ENCODE data around the gene PRUNE2.

PRUNE2 gene

GRCh38 chr9:76732341-76732958 lies 173.5 kb downstream of the PRUNE2 start:
- DNase-seq (ENCODE audit: low read depth in 2 of 2) = no peak

- no peak for DNase-seq (ENCODE audit: low read depth in 2 of 2)
Observed at GRCh38 chr9:76730801-76731200, 175.1 kb downstream of the PRUNE2 start.

DNA sequence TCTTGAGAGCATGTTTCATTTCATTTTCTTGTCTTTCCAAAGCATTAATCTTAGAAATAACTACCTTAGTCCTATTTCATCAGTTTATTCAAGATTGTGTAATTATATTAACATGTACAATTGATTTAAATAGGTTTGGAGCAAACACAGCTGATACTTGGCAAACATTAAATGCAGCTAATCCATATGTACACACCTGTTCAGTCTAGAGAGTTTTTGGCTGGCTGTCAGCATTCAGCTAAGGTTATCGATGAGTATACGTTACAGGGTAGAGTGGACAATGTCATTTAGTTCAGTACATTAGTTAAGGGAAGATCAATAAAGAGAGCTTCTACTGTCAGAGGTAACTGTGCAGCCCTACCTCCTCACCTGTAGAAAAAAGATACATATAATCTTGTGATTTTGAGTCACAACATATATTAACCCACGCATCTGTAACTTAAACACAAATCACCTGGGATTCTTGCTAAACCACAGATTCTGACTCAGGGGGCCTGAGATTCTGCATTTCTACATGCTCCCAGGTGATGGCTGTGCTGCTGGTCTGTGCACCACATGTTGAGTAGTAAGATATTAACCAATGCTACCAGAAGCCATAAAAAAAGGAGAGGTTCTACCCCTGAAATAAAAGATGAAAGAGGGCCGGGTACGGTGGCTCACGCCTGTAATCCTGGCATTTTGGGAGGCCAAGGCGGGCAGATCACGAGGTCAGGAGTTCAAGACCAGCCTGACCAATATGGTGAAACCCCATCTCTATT lies 175.8 kb downstream of the PRUNE2 start:
- no peak for DNase-seq (ENCODE audit: low read depth in 2 of 2)

DNA sequence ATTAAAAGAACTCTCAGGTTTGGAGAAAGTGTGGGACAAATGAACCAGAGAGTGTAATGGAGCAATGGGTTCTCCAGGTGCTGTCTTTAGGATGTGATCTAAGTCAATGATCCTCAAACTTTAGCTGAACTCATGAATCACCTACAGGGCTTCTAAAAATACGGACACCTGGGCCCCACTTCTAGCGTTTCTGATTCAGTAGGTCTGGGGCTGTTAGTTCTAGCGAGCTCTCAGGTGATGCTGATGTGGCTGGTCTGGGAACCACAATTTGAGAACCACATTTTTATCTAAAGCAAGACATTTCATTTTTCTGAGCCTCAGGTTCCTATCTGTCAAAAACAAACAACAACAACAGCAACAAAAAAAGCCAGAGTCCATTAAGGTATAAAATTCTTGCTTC lies 176.8 kb downstream of the PRUNE2 start:
- DNase-seq (ENCODE audit: low read depth in 2 of 2) = no peak

- no peak for DNase-seq (ENCODE audit: low read depth in 2 of 2)
Observed at GRCh38 chr9:76725885-76726284, 180.0 kb downstream of the PRUNE2 start.

DNA sequence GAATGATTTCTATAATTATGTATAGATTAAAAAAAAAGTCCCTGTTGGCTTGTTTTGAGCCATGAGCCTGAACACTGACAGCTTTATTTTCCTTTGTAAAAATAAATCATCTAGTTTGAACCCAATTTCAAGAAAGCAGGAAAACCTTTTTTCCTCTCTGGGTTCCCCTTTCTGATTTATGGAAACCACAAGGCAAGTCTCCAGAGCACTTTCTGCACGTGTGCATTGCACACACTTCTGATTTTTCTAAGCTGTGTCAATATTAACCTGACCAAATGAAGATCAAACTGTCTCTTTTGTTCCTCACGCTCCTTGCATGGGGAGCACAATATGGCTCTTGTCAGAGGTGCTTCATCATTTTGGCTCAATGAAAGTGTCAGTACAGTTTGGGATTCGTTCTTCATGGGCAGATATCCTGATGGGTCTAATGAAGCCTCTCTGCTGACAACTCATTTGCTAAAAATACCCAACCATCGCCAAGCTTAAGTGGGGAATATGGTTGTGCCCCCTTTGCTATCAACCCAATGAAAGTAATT lies 180.8 kb downstream of the PRUNE2 start:
- no peak for DNase-seq (ENCODE audit: low read depth in 2 of 2)

DNA sequence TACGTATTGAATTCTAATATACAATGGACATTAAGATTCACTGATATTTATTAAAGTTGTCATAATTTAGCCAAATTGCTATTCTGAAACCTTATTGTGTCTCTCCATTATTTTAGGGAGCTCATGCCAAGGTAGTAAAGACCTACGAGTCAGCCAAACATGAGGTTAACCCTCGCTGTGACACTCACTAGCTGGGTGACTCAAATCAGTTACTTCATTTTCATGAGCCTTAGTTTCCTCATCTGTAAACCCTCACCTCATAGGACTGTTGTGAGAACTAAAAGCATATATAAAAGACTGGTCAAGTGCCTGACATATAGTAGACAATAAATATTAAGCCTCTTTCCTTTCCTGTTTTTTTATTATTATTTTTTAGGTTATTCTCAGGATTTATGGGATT lies 185.7 kb downstream of the PRUNE2 start:
- no peak for DNase-seq (ENCODE audit: low read depth in 2 of 2)

DNA sequence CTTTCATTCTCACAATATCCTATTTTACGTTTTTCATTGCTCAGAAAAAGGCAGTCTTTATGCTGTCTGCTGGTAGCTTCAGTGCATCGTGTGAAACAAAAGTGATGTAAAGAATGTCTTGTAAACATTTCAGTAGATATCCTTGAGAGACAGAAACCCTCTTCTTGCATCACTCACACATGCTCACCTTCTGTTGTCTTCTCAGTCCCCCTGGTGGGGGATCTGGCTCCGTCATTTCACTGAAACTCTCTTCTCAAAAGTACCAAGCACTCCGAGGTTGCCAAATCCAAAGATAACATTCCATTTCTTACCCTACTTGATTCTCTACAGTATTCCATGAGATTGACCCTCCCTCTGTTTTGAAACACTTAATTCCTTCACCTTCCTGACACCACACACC lies 187.7 kb downstream of the PRUNE2 start:
- no peak for DNase-seq (ENCODE audit: low read depth in 2 of 2)

- no peak for DNase-seq (ENCODE audit: low read depth in 2 of 2)
Observed at GRCh38 chr9:76717613-76718012, 188.3 kb downstream of the PRUNE2 start.

DNA sequence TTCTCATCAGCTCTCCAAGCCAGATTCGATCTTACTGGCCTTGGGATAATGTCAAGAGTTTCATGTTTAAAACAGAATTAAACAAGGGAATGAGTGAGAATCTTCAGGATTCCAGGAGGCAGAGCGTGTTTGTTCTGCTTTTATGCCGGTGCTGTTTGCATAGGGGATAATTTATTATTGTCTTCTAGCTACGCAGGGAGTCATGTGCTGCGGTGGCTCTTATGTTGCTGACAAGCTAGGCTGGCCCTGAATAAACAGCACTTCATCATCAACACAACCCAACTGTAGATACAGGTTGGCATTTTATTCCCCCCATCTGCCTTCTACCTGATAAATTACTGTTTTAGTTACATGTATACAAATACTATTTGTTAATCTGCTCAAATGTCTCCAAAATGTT lies 188.7 kb downstream of the PRUNE2 start:
- DNase-seq (ENCODE audit: low read depth in 2 of 2) = no peak

DNA sequence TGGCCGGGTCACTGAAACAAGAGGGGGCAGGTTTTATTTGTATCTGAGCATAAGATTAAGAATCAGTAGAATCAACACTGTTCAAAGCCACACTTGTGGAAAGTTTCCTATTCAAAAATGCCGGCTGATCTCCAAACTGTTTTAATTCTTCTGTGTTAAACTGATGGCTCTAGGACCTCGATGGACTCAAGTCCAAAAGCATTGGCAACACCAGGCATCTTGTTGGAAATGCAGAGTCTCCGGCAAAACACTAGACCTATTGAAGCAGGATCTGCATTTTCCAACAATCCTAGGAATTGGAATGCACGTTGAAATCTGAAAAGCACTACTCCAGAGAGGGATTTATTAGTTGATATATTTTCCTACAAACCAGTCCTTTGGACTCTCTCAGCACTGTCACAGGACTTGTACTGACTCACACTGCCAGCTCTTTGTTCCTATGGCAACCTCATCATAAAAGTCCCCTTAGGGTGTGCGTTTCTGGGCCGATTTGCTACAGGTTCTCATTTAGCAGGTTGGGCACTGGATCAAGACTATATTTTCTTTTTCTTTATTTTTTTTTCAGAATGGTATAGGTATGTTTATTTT lies 189.7 kb downstream of the PRUNE2 start:
- DNase-seq (ENCODE audit: low read depth in 2 of 2) = no peak

GRCh38 chr9:76713381-76713780 lies 192.5 kb downstream of the PRUNE2 start:
- no peak for DNase-seq (ENCODE audit: low read depth in 2 of 2)

GRCh38 chr9:76709020-76709419 lies 196.9 kb downstream of the PRUNE2 start:
- DNase-seq (ENCODE audit: low read depth in 2 of 2) = no peak

DNA sequence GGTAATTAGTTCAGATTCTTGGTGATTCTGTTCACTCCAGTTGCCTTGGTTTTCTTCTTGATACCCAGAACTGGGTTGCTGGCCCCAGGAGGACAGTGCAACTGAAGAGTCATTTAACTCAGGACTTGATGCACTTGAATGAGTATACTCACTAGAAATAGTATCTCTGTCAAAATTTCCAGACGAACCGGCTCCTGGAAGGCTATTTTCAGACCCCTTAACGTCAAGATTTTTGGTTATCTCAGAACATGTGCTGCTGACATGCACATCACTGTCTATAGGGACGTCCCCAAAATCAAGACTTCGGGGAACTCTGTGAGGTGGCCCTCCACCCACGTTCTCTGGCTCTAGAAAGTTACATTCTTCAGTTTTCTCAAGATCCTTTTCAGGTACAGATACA lies 198.4 kb downstream of the PRUNE2 start:
- DNase-seq (ENCODE audit: low read depth in 2 of 2) = no peak

DNA sequence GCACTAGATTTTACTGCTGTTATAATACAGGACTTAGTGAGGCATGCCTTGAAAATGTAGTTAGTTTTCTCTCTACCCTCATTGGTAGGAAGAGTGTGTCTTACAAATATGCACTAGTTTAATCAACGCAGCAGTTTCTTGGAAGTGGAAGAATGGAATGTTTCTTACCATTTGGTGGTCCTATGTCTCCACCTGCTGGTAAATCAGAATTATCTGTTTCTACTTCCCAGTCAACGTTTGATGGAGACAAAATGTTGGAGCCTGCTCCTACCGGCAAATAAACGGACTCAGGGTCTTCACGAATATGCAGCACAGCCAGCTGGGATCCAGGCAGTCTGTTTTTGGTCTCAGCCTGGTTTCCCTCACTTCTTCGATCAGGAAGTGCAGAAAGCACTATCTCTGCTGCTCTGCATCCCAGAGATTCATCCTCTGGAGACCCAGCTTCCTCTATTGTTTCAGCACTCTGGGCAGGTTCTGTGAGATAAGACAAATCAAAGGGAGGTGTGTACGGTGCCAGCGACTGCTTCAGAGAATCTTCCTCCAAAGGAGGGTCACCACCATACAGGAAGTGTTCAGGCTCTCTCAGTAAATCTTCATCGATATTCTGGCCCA lies 201.2 kb downstream of the PRUNE2 start:
- DNase-seq (ENCODE audit: low read depth in 2 of 2) = no peak

DNA sequence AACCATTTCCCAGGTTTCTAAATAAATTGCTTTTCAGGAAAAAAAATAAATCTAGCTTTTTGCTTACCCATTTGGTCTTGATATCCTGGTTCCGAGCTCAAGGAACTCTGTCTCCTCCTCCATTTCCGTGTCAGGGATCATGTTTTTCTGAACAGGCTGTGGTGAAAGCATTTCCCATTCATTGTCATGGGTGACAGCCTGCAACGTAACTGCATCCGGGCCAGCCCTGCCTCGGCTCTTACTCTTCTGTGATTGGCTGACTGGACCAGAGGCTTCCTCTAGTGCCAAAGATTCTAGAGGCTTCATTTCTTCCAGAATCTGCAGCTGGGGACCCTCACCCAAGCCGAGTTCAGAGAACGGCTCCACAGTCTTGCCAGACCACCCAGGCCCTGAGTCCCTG lies 202.6 kb downstream of the PRUNE2 start:
- no peak for DNase-seq (ENCODE audit: low read depth in 2 of 2)

GRCh38 chr9:76701441-76702039 lies 204.4 kb downstream of the PRUNE2 start:
- no peak for DNase-seq (ENCODE audit: low read depth in 2 of 2)

- no peak for DNase-seq (ENCODE audit: low read depth in 2 of 2)
Observed at GRCh38 chr9:76700916-76701315, 205.0 kb downstream of the PRUNE2 start.

DNA sequence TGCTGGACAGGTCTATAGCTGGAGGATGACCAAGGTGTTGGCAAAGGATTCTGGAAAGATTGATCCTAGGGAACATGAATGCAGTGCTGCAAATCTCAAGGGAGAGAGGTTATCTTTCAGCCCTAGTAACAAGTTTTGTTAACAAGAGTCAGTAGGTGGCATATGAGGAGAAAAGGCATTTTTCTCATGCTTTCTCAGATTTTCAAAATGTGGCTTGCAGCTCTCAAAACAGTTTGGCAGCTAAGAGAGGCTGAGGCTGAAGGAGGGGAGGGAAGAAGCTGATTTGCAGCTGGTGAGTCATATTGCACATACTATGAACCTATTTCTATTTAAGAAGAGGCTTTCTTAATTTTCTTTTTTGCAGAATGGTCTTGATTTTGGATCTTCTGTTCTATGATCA lies 205.9 kb downstream of the PRUNE2 start:
- no peak for DNase-seq (ENCODE audit: low read depth in 2 of 2)

DNA sequence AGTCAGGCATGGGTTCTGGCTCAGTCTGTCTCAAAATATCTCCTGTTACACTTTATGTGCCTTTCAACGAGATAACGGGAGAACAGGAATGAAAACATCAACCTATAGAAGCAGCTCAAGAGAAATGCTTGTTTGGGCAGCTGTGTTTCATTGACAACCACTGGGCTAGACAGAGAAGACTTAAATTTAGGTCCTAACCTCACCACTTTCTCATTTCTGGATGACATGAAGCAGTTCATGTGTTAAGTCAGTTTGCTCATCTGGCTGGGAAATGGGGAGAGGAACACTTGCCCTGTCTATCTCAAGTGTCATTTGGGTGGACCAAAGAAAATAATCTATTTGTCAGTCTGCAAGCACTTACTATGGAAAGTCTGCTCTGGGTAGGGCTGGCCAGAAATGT lies 208.4 kb downstream of the PRUNE2 start:
- no peak for DNase-seq (ENCODE audit: low read depth in 2 of 2)

DNA sequence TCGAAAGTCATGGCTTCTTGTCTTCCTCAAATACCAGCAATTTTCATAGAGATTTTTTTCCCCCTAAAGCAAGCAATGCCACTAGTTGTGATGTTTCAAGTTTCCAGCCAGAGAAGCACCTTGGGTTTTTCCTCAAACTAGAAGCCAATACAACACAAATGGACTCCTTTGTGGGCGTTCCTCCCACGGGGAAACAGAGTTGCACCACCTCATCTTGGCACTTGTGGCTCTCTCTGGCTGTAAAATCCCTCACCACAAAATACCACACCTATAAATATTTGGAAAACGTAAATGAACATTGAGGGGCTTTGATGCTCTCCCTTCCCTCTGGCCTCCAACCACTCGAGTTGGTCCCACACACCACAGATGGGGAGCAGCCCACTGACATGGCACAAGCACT lies 208.8 kb downstream of the PRUNE2 start:
- no peak for DNase-seq (ENCODE audit: low read depth in 2 of 2)

GRCh38 chr9:76693912-76694311 lies 212.0 kb downstream of the PRUNE2 start:
- DNase-seq (ENCODE audit: low read depth in 2 of 2) = no peak
